HEK293 (cell line): ENCODE results near the gene HGF.

Source experiments
- CTCF ChIA-PET: fragments of 350-600 bp; formaldehyde crosslinking; extraction: SDS; loops from one replicate; lab custom pipeline; 2021; ENCODE audit warnings: antibody characterized with exemption; lab: Yijun Ruan, JAX
- POLR2A ChIA-PET: fragments of 300-600 bp; formaldehyde crosslinking; extraction: SDS; loops from one replicate; lab custom pipeline; 2020; ENCODE audit warnings: antibody characterized with exemption, inconsistent platforms; lab: Yijun Ruan, JAX
- H3K27ac ChIP-seq: fragments of 200-500 bp; sonication (Bioruptor generic); 2 replicates; pipeline ENCODE4 v1.5.1; 2014; ENCODE audit warnings: low read depth, low read length, control low read depth, inconsistent platforms; ENCODE audit errors: extremely low read depth
- H3K36me3 ChIP-seq, 2 experiments: fragments of 200-500 bp in 1 of 2; sonication (Bioruptor generic) in 1 of 2; 1 replicate in 1 of 2; 2 replicates in 1 of 2; pipeline ENCODE4 v1.5.1; 2014 to 2017; ENCODE audit warnings: inconsistent platforms in 2 of 2, low read length in 2 of 2; ENCODE audit not compliant: control insufficient read depth in 2 of 2, insufficient read depth in 1 of 2
- H3K4me1 ChIP-seq: fragments of 200-500 bp; sonication (Bioruptor generic); 2 replicates; pipeline ENCODE4 v1.5.1; 2014; ENCODE audit warnings: mild to moderate bottlenecking, low read length, inconsistent platforms; ENCODE audit not compliant: control insufficient read depth, insufficient read depth
- H3K4me3 ChIP-seq: 2 replicates; pipeline ENCODE4 v1.5.1; 2011; ENCODE audit warnings: low read depth, mild to moderate bottlenecking, control low read depth, low read length, moderate library complexity
- H3K9me3 ChIP-seq: fragments of 200-500 bp; sonication (Bioruptor generic); 2 replicates; pipeline ENCODE4 v1.5.1; 2014; ENCODE audit warnings: low read depth, low read length, inconsistent platforms; ENCODE audit not compliant: control insufficient read depth, insufficient read depth
- HOXA7 ChIP-seq: sonication (generic); formaldehyde crosslinking; IDR thresholded peaks from 2 replicates; pipeline ENCODE4 v1.8.1; 2022; ENCODE audit warnings: missing genetic modification reagents, borderline replicate concordance
- HOXD13 ChIP-seq: sonication (generic); formaldehyde crosslinking; IDR thresholded peaks from 2 replicates; pipeline ENCODE4 v1.8.0; 2022; ENCODE audit warnings: missing genetic modification reagents, borderline replicate concordance
- OVOL3 ChIP-seq: fragments of 450-650 bp; formaldehyde crosslinking; IDR thresholded peaks from 2 replicates; pipeline ENCODE4 v1.5.1; 2016; ENCODE audit warnings: missing biosample characterization, missing genetic modification characterization
- TRIM28 ChIP-seq: IDR thresholded peaks from 2 replicates; pipeline ENCODE4 v1.6.1; 2011; ENCODE audit warnings: low read length, control low read depth, borderline replicate concordance
- ZFP69B ChIP-seq: fragments of 450-650 bp; formaldehyde crosslinking; IDR thresholded peaks from 2 replicates; pipeline ENCODE4 v1.5.1; 2016; ENCODE audit warnings: missing biosample characterization, missing genetic modification characterization
- ZNF133 ChIP-seq: fragments of 450-650 bp; formaldehyde crosslinking; IDR thresholded peaks from 2 replicates; pipeline ENCODE4 v1.5.1; 2016; ENCODE audit warnings: missing biosample characterization, missing genetic modification characterization
- ZNF24 ChIP-seq: fragments of 450-650 bp; formaldehyde crosslinking; IDR thresholded peaks from 2 replicates; pipeline ENCODE4 v1.5.1; 2016; ENCODE audit warnings: missing biosample characterization, missing genetic modification characterization
- ZNF266 ChIP-seq: fragments of 450-650 bp; formaldehyde crosslinking; IDR thresholded peaks from 2 replicates; pipeline ENCODE4 v1.5.1; 2016; ENCODE audit warnings: missing biosample characterization, missing genetic modification characterization, low read depth
- ZNF571 ChIP-seq: fragments of 450-650 bp; formaldehyde crosslinking; IDR thresholded peaks from 2 replicates; pipeline ENCODE4 v1.5.0; 2017; ENCODE audit warnings: missing biosample characterization, missing genetic modification characterization
- ZNF830 ChIP-seq: fragments of 450-650 bp; IDR thresholded peaks from 2 replicates; pipeline ENCODE4 v1.5.0; 2018; ENCODE audit warnings: missing biosample characterization, missing genetic modification characterization, low read depth, mild to moderate bottlenecking, moderate library complexity
- TF ChIP-seq, protein P1 (sequence below): fragments of 450-650 bp; formaldehyde crosslinking; IDR thresholded peaks from 2 replicates; pipeline ENCODE4 v1.5.1; 2016; ENCODE audit warnings: missing biosample characterization, missing genetic modification characterization
- TF ChIP-seq, protein P2 (sequence below): IDR thresholded peaks from 2 replicates; pipeline ENCODE4 v1.6.1; 2011; ENCODE audit warnings: mild to moderate bottlenecking, low read depth, low read length, borderline replicate concordance
- TF ChIP-seq, protein P3 (sequence below): fragments of 450-650 bp; formaldehyde crosslinking; IDR thresholded peaks from 2 replicates; pipeline ENCODE4 v1.5.1; 2017; ENCODE audit warnings: missing biosample characterization, mild to moderate bottlenecking, missing genetic modification characterization, moderate library complexity
- TF ChIP-seq, protein P4 (sequence below): fragments of 450-650 bp; formaldehyde crosslinking; IDR thresholded peaks from 2 replicates; pipeline ENCODE4 v1.5.1; 2016; ENCODE audit warnings: missing biosample characterization, missing genetic modification characterization
- TF ChIP-seq, protein P5 (sequence below): fragments of 450-650 bp; IDR thresholded peaks from 2 replicates; pipeline ENCODE4 v1.5.1; 2018; ENCODE audit warnings: missing biosample characterization, missing genetic modification characterization
- TF ChIP-seq, protein P6 (sequence below): fragments of 450-650 bp; formaldehyde crosslinking; conservative IDR thresholded peaks from 2 replicates; pipeline ENCODE4 v1.5.1; 2016; ENCODE audit warnings: low read depth, missing biosample characterization, missing genetic modification characterization
- TF ChIP-seq, protein P7 (sequence below): fragments of 450-650 bp; formaldehyde crosslinking; IDR thresholded peaks from 2 replicates; pipeline ENCODE4 v1.5.1; 2016; ENCODE audit warnings: missing biosample characterization, missing genetic modification characterization, borderline replicate concordance

Gene HGF

DNA sequence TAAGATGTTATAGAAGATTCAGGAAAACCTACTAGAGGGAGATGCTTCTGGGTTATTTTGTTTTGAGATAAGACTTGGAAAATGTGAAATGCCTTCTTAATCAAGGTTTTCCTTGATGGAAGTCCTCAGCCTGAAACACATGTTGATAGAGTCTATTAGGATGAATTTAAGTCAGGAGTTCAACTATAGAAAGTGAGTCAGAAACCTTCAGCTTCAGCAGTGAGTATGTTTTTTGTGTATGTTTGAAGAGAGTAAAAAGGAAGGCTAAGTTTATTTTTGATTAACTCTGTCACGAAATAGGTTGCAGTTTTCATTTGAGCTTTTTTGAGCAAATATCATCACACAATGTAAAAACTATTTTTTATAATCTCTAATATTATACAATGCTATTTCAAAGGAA is 114.6 kb downstream of the HGF start:
- Histone ChIP-seq H3K27ac (no peak overlapping the region), H3K36me3 (no peaks in the 10 kb centered on the region), H3K4me3 (no peak overlapping the region), H3K9me3 (no peaks in the 10 kb centered on the region), H3K4me1 (no peaks in the 10 kb centered on the region)
- ChIA-PET CTCF (no interaction called here), POLR2A (no interaction called here)
- no peak for TF ChIP-seq HOXA7 (CRISPR knock-in tag)
- TF ChIP-seq, protein P1, sequence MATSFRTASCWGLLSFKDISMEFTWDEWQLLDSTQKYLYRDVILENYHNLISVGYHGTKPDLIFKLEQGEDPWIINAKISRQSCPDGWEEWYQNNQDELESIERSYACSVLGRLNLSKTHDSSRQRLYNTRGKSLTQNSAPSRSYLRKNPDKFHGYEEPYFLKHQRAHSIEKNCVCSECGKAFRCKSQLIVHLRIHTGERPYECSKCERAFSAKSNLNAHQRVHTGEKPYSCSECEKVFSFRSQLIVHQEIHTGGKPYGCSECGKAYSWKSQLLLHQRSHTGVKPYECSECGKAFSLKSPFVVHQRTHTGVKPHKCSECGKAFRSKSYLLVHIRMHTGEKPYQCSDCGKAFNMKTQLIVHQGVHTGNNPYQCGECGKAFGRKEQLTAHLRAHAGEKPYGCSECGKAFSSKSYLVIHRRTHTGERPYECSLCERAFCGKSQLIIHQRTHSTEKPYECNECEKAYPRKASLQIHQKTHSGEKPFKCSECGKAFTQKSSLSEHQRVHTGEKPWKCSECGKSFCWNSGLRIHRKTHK (tag by site-specific recombination), result no peak
- no peak for TF ChIP-seq TRIM28
- TF ChIP-seq, protein P2, sequence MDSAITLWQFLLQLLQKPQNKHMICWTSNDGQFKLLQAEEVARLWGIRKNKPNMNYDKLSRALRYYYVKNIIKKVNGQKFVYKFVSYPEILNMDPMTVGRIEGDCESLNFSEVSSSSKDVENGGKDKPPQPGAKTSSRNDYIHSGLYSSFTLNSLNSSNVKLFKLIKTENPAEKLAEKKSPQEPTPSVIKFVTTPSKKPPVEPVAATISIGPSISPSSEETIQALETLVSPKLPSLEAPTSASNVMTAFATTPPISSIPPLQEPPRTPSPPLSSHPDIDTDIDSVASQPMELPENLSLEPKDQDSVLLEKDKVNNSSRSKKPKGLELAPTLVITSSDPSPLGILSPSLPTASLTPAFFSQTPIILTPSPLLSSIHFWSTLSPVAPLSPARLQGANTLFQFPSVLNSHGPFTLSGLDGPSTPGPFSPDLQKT, result no peak
- TF ChIP-seq, protein P3, sequence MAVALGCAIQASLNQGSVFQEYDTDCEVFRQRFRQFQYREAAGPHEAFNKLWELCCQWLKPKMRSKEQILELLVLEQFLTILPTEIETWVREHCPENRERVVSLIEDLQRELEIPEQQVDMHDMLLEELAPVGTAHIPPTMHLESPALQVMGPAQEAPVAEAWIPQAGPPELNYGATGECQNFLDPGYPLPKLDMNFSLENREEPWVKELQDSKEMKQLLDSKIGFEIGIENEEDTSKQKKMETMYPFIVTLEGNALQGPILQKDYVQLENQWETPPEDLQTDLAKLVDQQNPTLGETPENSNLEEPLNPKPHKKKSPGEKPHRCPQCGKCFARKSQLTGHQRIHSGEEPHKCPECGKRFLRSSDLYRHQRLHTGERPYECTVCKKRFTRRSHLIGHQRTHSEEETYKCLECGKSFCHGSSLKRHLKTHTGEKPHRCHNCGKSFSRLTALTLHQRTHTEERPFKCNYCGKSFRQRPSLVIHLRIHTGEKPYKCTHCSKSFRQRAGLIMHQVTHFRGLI (tag by site-specific recombination), result no peak
- no peak for TF ChIP-seq ZFP69B (tag by site-specific recombination)
- TF ChIP-seq OVOL3, result no peak
- no peak for TF ChIP-seq ZNF266
- TF ChIP-seq ZNF133, result no peak
- TF ChIP-seq, protein P4, sequence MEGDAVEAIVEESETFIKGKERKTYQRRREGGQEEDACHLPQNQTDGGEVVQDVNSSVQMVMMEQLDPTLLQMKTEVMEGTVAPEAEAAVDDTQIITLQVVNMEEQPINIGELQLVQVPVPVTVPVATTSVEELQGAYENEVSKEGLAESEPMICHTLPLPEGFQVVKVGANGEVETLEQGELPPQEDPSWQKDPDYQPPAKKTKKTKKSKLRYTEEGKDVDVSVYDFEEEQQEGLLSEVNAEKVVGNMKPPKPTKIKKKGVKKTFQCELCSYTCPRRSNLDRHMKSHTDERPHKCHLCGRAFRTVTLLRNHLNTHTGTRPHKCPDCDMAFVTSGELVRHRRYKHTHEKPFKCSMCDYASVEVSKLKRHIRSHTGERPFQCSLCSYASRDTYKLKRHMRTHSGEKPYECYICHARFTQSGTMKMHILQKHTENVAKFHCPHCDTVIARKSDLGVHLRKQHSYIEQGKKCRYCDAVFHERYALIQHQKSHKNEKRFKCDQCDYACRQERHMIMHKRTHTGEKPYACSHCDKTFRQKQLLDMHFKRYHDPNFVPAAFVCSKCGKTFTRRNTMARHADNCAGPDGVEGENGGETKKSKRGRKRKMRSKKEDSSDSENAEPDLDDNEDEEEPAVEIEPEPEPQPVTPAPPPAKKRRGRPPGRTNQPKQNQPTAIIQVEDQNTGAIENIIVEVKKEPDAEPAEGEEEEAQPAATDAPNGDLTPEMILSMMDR (tag by site-specific recombination), result no peak
- TF ChIP-seq, protein P5, sequence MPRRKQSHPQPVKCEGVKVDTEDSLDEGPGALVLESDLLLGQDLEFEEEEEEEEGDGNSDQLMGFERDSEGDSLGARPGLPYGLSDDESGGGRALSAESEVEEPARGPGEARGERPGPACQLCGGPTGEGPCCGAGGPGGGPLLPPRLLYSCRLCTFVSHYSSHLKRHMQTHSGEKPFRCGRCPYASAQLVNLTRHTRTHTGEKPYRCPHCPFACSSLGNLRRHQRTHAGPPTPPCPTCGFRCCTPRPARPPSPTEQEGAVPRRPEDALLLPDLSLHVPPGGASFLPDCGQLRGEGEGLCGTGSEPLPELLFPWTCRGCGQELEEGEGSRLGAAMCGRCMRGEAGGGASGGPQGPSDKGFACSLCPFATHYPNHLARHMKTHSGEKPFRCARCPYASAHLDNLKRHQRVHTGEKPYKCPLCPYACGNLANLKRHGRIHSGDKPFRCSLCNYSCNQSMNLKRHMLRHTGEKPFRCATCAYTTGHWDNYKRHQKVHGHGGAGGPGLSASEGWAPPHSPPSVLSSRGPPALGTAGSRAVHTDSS, result no peak
- no peak for TF ChIP-seq ZNF830 (tag by site-specific recombination)
- no peak for TF ChIP-seq ZNF24 (tag by site-specific recombination)
- TF ChIP-seq, protein P6, sequence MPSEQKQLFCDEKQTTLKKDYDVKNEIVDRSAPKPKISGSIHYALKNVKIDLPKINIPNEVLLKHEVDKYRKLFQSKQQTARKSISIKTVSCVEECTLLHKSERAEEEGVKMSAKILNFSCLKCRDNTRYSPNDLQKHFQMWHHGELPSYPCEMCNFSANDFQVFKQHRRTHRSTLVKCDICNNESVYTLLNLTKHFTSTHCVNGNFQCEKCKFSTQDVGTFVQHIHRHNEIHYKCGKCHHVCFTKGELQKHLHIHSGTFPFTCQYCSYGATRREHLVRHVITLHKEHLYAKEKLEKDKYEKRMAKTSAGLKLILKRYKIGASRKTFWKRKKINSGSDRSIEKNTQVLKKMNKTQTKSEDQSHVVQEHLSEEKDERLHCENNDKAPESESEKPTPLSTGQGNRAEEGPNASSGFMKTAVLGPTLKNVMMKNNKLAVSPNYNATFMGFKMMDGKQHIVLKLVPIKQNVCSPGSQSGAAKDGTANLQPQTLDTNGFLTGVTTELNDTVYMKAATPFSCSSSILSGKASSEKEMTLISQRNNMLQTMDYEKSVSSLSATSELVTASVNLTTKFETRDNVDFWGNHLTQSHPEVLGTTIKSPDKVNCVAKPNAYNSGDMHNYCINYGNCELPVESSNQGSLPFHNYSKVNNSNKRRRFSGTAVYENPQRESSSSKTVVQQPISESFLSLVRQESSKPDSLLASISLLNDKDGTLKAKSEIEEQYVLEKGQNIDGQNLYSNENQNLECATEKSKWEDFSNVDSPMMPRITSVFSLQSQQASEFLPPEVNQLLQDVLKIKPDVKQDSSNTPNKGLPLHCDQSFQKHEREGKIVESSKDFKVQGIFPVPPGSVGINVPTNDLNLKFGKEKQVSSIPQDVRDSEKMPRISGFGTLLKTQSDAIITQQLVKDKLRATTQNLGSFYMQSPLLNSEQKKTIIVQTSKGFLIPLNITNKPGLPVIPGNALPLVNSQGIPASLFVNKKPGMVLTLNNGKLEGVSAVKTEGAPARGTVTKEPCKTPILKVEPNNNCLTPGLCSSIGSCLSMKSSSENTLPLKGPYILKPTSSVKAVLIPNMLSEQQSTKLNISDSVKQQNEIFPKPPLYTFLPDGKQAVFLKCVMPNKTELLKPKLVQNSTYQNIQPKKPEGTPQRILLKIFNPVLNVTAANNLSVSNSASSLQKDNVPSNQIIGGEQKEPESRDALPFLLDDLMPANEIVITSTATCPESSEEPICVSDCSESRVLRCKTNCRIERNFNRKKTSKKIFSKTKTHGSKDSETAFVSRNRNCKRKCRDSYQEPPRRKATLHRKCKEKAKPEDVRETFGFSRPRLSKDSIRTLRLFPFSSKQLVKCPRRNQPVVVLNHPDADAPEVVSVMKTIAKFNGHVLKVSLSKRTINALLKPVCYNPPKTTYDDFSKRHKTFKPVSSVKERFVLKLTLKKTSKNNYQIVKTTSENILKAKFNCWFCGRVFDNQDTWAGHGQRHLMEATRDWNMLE (tag by site-specific recombination), result no peak
- no peak for TF ChIP-seq ZNF571 (tag by site-specific recombination)
- TF ChIP-seq, protein P7, sequence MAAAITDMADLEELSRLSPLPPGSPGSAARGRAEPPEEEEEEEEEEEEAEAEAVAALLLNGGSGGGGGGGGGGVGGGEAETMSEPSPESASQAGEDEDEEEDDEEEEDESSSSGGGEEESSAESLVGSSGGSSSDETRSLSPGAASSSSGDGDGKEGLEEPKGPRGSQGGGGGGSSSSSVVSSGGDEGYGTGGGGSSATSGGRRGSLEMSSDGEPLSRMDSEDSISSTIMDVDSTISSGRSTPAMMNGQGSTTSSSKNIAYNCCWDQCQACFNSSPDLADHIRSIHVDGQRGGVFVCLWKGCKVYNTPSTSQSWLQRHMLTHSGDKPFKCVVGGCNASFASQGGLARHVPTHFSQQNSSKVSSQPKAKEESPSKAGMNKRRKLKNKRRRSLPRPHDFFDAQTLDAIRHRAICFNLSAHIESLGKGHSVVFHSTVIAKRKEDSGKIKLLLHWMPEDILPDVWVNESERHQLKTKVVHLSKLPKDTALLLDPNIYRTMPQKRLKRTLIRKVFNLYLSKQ (tag by site-specific recombination), result no peak
- TF ChIP-seq HOXD13 (CRISPR knock-in tag), result no peak
